Hepatocyte (in vitro differentiated cells): ENCODE measurements around the gene FZD8.
A peak's percentile ranks its signal among the peaks of the same experiment; 100 is the strongest.

Experiments
- EZH2 ChIP-seq: fragments of 200-600 bp; sonication (generic); IDR thresholded peaks from 2 replicates; pipeline ENCODE4 v1.6.1; 2016; ENCODE audit warnings: antibody characterized with exemption, mild to moderate bottlenecking, borderline replicate concordance
- EZH2phosphoT487 ChIP-seq: fragments of 200-600 bp; sonication (generic); IDR thresholded peaks from one replicate; pipeline ENCODE4 v1.6.1; 2018; ENCODE audit warnings: antibody characterized with exemption, mild to moderate bottlenecking, low read depth, moderate library complexity; ENCODE audit not compliant: unreplicated experiment, severe bottlenecking
- TF ChIP-seq, protein P1 (sequence below): fragments of 200-600 bp; sonication (generic); IDR thresholded peaks from 2 replicates; pipeline ENCODE4 v1.5.1; 2016; ENCODE audit warnings: antibody characterized with exemption, mild to moderate bottlenecking; ENCODE audit not compliant: poor library complexity

DNA sequence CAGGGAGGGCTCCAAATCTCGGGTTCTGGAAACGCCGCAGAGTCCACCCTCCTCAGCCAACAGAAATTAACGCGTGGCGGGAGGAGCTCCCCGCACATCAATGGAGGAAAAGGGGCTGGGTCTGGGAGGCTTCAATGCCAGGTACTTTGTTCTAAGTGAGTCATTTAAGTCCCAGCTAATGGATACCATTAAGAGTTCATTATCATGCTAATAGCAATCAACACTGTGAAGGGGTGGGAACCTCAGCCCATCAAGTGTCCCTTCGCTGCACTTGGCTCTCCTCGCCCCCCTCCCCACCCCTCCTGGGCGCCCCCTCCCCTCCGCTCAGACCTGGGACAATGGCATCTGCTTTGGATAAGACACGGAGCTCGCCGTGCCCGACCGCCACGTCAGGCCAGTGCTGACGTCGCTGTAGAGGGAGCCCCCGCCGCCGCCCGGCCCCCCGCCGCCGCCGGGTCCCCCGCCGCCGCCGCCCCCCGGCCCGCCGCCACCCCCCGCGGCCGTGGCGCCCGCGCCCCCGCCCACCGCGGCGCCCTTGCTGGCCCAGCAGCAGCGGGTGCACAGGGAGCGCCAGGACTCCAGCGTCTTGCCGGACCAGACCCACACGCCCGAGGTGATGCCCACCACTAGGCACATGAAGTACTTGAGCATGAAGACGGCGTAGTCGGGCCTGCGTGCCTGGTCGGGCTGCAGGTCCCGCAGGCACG lies 2.9 kb downstream of the FZD8 start:
- TF ChIP-seq, protein P1, sequence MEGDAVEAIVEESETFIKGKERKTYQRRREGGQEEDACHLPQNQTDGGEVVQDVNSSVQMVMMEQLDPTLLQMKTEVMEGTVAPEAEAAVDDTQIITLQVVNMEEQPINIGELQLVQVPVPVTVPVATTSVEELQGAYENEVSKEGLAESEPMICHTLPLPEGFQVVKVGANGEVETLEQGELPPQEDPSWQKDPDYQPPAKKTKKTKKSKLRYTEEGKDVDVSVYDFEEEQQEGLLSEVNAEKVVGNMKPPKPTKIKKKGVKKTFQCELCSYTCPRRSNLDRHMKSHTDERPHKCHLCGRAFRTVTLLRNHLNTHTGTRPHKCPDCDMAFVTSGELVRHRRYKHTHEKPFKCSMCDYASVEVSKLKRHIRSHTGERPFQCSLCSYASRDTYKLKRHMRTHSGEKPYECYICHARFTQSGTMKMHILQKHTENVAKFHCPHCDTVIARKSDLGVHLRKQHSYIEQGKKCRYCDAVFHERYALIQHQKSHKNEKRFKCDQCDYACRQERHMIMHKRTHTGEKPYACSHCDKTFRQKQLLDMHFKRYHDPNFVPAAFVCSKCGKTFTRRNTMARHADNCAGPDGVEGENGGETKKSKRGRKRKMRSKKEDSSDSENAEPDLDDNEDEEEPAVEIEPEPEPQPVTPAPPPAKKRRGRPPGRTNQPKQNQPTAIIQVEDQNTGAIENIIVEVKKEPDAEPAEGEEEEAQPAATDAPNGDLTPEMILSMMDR = no peak
- TF ChIP-seq EZH2phosphoT487 = peak; percentile 5
- peak; percentile 38 for TF ChIP-seq EZH2
